ENCODE measurements around the gene PIGV.
"Not testable (repeated sequence)": the region's sequence is repeated elsewhere in the genome, so short reads cannot be mapped to it uniquely, and the experiment has no call there.

The PIGV gene

DNA sequence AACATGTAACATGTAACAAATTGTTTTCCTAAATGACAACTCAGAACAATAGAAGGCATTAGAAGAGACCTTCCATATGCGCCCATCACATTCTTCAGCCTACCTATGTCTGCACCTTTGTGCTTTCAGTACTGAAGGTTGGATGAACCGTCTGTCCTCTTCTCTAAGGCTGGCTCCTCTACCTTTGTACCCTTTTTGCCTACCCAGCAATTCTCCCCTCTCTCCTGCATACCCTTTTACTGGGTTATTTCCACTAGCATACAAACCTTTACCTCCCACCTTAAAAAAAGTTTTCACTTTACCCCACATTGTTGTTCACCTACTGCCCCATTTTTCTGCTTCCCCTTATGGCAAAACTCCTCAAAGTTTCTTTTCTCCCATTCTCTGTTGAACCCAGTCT lies 5.2 kb downstream of the PIGV start:
- Mint-ChIP-seq H3K4me3 (no peak overlapping the region), H3K27me3 (no peaks in the 10 kb centered on the region), H3K9me3 (no peaks in the 10 kb centered on the region), H3K36me3 (peaks cover 27% of the 10 kb centered on the region), H3K4me1 (peaks cover 18% of the 10 kb centered on the region), H3K27ac (no peak overlapping the region)
- no peak for ATAC-seq (ENCODE audit: low read depth)
- no peak for DNase-seq (ENCODE audit: low spot score in 2 of 2)

DNA sequence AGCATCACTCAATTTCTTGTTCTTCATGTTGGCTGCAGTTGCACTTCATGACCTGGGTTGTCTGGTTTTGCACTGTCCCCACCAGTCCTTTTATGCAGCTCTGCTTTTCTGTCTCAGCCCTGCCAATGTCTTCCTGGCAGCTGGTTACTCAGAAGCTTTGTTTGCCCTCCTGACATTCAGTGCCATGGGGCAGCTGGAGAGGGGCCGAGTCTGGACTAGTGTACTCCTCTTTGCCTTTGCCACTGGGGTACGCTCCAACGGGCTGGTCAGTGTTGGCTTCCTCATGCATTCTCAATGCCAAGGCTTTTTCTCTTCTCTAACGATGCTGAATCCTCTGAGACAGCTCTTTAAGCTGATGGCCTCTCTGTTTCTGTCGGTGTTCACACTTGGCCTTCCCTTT lies 6.6 kb downstream of the PIGV start:
- Mint-ChIP-seq H3K36me3 (peaks cover 27% of the 10 kb centered on the region), H3K9me3 (no peaks in the 10 kb centered on the region), H3K4me3 (no peak overlapping the region), H3K27me3 (no peaks in the 10 kb centered on the region), H3K27ac (no peak overlapping the region), H3K4me1 (peaks cover 9% of the 10 kb centered on the region)
- DNase-seq (ENCODE audit: low spot score in 2 of 2) (no peak), ATAC-seq (ENCODE audit: low read depth) (no peak)

DNA sequence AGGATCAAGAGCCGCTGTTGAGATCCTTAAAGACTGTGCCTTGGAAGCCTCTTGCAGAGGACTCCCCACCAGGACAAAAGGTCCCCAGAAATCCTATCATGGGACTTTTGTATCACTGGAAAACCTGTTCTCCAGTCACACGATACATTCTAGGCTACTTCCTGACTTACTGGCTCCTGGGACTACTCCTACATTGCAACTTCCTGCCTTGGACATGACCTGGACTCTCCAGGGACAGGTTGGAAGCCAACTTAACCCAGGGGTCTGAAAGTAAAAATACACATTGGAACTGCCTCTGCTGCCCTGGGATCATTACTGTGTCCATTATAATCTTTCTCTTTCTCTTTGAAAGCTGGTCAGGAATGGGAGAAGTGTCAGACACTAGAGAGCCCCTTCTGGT lies 9.9 kb downstream of the PIGV start:
- Mint-ChIP-seq H3K36me3 (peaks cover 28% of the 10 kb centered on the region), H3K9me3 (no peaks in the 10 kb centered on the region), H3K27ac (no peak overlapping the region), H3K4me1 (peaks cover 10% of the 10 kb centered on the region), H3K27me3 (no peaks in the 10 kb centered on the region), H3K4me3 (no peak overlapping the region)
- ATAC-seq (ENCODE audit: low read depth) = no peak
- DNase-seq (ENCODE audit: low spot score in 2 of 2) = no peak

DNA sequence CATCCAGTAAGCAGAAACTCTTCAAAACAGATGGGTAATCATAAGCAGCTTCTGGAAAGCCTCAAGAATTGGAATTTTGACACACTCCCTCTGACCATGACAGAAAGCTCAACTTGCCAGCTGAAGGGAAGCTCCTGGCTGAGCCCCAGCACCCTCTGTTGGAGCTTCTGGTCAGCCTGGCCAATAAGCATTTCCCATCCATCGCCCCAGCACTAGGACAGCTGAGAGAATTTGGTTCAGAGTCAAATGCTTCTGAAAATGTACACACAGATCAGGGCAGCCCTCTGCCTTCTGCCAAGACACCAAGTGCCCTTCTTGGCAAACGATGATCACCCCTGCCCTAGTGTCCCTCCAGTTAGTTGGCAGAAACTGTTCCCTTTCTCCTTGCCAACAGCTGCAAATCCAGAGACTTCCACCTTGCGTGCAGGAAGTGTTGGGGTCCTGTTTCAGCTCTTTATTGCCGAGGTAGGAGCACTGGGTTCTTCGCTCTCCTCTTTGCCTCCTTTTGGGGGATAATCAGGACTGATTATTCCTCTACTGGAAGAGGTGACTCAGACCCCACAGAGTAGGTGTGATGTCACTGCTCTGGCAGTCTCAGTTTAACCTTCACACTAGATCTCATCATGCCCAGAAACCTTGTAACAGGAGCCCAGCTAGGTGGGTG lies 11.9 kb downstream of the PIGV start:
- Mint-ChIP-seq H3K27me3 (no peaks in the 10 kb centered on the region), H3K9me3 (no peaks in the 10 kb centered on the region), H3K4me3 (no peak overlapping the region), H3K36me3 (peaks cover 12% of the 10 kb centered on the region), H3K4me1 (peaks cover 4% of the 10 kb centered on the region), H3K27ac (no peak overlapping the region)
- ATAC-seq (ENCODE audit: low read depth) (no peak), DNase-seq (ENCODE audit: low spot score in 2 of 2) (no peak)

DNA sequence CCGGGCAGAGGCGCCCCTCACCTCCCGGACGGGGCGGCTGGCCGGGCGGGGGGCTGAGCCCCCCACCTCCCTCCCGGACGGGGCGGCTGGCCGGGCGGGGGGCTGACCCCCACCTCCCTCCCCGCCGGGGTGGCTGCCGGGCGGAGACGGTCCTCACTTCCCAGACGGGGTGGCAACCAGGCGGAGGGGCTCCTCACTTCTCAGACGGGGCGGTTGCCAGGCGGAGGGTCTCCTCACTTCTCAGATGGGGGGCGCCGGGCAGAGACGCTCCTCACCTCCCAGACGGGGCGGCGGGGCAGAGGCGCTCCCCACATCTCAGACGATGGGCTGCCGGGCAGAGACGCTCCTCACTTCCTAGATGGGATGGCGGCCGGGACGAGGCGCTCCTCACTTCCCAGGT lies 16.2 kb downstream of the PIGV start:
- H3K27me3 Mint-ChIP-seq; H3K36me3 Mint-ChIP-seq; H3K4me3 Mint-ChIP-seq; H3K9me3 Mint-ChIP-seq; DNase-seq (ENCODE audit: low spot score in 2 of 2); ATAC-seq (ENCODE audit: low read depth); H3K27ac Mint-ChIP-seq; H3K4me1 Mint-ChIP-seq: not testable (repeated sequence)

DNA sequence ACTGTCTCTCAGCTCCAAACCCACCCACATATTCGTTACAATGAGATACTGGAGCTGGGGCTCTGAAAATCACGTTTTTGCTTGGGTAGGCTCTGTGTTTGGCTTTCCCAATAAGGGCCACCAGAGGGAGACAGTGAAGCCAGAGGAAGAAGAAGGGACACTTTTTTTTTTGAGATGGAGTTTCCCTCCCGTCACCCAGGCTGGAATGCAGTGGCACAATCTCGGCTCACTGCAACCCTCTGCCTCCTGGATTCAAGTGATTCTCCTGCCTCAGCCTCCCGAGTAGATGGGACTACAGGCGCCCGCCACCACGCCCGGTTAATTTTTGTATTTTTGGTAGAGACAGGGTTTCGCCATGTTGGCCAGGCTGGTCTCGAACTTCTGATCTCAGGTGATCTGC lies 22.4 kb downstream of the PIGV start:
- peak; percentile 72 to 79 for DNase-seq (ENCODE audit: low spot score in 2 of 2)
- H3K27ac Mint-ChIP-seq = peak overlapping the region; percentile 85
- not testable (repeated sequence) for H3K27me3 Mint-ChIP-seq, H3K36me3 Mint-ChIP-seq, H3K9me3 Mint-ChIP-seq, H3K4me1 Mint-ChIP-seq
- peak overlapping the region; percentile 21 for H3K4me3 Mint-ChIP-seq
- peak; percentile 93 for ATAC-seq (ENCODE audit: low read depth)

DNA sequence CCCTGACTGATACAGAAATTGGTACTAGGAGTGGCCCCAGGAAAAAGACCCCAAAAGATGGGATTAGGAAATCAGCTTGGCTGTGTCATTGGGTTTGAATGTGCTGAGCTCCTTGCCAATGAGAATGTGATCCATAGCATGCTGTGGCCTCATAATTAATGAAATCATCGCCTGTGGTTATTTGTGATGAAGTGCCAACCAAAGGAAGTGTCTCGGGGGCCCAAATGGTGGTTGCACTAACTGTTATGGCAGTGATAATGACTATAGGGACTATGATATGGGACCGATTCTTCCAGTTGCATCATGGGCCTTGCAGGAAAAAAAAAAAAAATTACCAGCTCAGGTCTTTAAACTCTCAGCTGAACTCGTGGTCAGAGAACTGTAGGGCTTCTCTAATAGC lies 23.3 kb downstream of the PIGV start:
- no peak for DNase-seq (ENCODE audit: low spot score in 2 of 2)
- no peaks in the 10 kb centered on the region for H3K36me3 Mint-ChIP-seq
- H3K27ac Mint-ChIP-seq = peak overlapping the region; percentile 85
- ATAC-seq (ENCODE audit: low read depth) = no peak
- no peak overlapping the region for H3K4me3 Mint-ChIP-seq
- peaks cover 2% of the 10 kb centered on the region for H3K4me1 Mint-ChIP-seq
- H3K9me3 Mint-ChIP-seq = no peaks in the 10 kb centered on the region
- H3K27me3 Mint-ChIP-seq = no peaks in the 10 kb centered on the region

DNA sequence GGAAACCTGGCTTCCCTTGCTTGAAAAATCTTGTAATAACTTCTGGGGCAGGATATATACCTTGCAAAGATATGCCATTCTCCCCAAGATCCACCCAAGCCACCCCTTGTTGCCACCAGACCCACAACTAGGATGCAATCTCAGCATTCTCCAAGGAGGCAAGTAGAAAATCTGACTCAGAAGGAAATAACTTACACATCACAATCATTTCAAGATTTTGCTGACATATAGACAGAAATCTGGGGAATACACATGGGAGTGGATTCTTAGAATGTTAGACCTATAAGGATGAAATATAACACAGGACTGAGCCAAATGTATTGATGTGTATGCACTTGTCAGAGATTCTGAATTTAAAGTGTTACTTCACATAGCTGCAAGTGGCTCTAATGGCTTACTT lies 24.0 kb downstream of the PIGV start:
- H3K4me3 Mint-ChIP-seq = no peak overlapping the region
- no peaks in the 10 kb centered on the region for H3K9me3 Mint-ChIP-seq
- no peak for ATAC-seq (ENCODE audit: low read depth)
- no peak overlapping the region for H3K27ac Mint-ChIP-seq
- no peaks in the 10 kb centered on the region for H3K36me3 Mint-ChIP-seq
- no peak for DNase-seq (ENCODE audit: low spot score in 2 of 2)
- H3K4me1 Mint-ChIP-seq = peaks cover 2% of the 10 kb centered on the region
- H3K27me3 Mint-ChIP-seq = no peaks in the 10 kb centered on the region

DNA sequence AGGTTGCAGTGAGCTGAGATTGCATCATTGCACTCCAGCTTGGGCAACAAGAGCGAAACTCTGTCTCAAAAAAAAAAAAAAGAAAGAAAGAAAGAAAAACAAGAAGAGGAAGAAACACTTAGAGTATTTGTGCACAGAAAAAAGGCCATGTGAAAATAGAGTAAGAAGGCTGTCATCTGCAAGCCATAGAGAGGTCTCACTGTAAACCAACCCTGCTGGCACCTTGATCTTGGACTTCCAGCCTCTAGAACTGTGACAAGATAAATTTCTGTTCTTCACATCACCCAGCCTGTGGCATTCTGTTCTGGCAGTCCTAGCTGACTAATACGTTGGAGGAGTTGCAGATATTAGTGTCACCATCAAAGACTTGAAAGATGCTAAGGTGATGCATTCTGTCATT lies 26.6 kb downstream of the PIGV start:
- H3K36me3 Mint-ChIP-seq = no peaks in the 10 kb centered on the region
- DNase-seq (ENCODE audit: low spot score in 2 of 2) (no peak), ATAC-seq (ENCODE audit: low read depth) (no peak)
- no peak overlapping the region for H3K27ac Mint-ChIP-seq
- H3K9me3 Mint-ChIP-seq = no peaks in the 10 kb centered on the region
- H3K4me3 Mint-ChIP-seq = no peak overlapping the region
- H3K4me1 Mint-ChIP-seq = peaks cover 2% of the 10 kb centered on the region
- no peaks in the 10 kb centered on the region for H3K27me3 Mint-ChIP-seq

DNA sequence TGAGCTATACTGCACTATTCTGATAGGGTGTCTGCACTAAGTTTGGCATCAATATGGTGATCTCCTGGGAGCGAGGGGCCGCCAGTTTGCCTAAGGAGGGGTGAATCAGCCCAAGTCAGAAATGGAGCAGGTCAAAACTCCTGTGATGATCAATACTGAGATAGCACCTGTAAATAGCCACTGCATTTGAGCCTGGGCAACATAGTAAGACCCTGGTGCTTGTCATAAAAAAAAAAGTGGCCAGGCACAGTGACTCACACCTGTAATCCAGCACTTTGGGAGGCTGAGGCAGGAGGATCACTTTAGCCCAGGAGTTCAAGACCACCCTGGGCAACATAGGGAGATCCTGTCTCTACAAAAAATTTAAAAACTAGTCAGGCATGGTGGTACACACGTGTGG lies 27.1 kb downstream of the PIGV start:
- H3K4me3 Mint-ChIP-seq = no peak overlapping the region
- no peaks in the 10 kb centered on the region for H3K27me3 Mint-ChIP-seq
- no peak for ATAC-seq (ENCODE audit: low read depth)
- DNase-seq (ENCODE audit: low spot score in 2 of 2) = no peak
- H3K27ac Mint-ChIP-seq = no peak overlapping the region
- peaks cover 2% of the 10 kb centered on the region for H3K4me1 Mint-ChIP-seq
- no peaks in the 10 kb centered on the region for H3K9me3 Mint-ChIP-seq
- no peaks in the 10 kb centered on the region for H3K36me3 Mint-ChIP-seq

DNA sequence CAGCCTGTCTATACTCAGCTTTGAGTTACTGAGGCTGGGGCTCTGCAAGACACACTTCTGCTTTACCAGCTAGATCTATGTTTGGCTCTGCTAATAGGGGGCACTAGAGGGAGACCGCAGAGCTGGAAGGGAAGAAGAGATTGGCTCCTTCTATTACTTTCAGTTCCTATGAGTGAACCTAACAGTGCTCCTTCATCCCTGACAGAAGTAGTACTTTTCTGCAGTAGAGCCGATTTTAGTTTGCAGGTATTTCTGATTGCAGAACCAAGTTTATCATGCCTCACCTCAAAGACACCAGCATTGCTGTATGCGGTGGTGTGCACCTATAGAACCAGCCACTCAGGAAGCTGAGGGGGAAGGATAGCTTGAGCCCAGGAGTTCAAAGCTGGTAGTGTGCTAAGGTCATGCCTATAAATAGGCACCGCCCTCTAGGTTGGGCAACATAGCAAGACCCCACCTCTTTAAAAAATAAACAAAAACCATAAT lies 33.1 kb downstream of the PIGV start:
- ATAC-seq (ENCODE audit: low read depth) = peak; percentile 98
- H3K9me3 Mint-ChIP-seq = no peaks in the 10 kb centered on the region
- H3K4me1 Mint-ChIP-seq = peaks cover 16% of the 10 kb centered on the region
- no peak overlapping the region for H3K27ac Mint-ChIP-seq
- peak; percentile 50 to 82 for DNase-seq (ENCODE audit: low spot score in 2 of 2)
- H3K36me3 Mint-ChIP-seq = no peaks in the 10 kb centered on the region
- no peaks in the 10 kb centered on the region for H3K27me3 Mint-ChIP-seq
- peak overlapping the region; percentile 34 for H3K4me3 Mint-ChIP-seq

DNA sequence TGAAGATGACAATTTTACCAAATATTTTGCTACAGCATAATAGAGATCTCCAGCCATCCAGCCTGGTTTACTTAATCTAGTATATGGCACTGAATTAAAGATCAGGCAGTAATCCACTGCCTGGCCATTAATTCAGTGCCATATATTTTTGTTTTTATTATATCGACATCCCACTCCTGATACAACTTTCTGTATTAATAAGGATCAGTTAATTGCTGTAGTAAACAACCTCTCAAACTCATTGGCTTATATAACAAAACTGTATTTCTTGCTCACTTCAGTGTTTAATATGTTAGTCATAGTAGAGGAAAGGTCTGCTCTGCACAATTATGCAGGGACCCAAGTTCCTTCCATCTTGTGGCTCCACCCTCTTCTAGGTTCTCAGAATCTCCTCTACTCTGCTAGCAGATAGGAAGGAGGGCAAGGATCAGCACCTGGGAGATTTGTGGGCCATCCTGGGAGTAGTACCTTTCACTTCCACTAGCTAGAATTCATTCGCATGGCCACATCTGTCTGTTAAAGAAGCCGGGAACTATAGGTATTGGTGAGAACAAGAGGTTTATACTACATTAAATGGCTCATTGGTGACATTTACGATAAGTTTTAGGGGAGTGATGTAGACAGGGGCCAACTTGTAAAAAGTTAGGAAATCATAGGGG lies 35.1 kb downstream of the PIGV start:
- Mint-ChIP-seq H3K27me3 (no peaks in the 10 kb centered on the region), H3K4me1 (peaks cover 21% of the 10 kb centered on the region), H3K9me3 (no peaks in the 10 kb centered on the region), H3K36me3 (no peaks in the 10 kb centered on the region), H3K4me3 (no peak overlapping the region), H3K27ac (peak overlapping the region; percentile 41)
- no peak for DNase-seq (ENCODE audit: low spot score in 2 of 2)
- ATAC-seq (ENCODE audit: low read depth) = no peak

DNA sequence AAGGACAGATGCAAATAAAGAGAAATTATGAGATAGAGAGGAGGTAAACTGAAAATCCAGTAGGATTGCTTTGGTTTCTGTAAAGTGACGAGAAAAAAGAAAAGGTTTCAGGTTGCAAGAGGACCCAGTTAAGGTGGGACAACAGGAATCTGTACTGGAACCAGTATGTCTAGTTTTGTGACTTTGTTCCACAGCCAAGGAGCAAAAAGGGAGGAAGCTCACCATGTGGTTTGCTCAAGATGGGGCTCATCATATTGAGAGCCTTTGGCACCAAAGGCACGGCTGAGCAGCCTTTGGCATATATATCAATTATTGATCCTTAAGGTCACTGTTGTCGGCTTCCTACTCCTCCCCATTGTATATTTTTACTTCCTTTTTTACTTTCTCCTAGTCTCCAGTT lies 37.0 kb downstream of the PIGV start:
- ATAC-seq (ENCODE audit: low read depth) (no peak), DNase-seq (ENCODE audit: low spot score in 2 of 2) (no peak)
- H3K9me3 Mint-ChIP-seq = no peaks in the 10 kb centered on the region
- no peak overlapping the region for H3K27ac Mint-ChIP-seq
- peaks cover 3% of the 10 kb centered on the region for H3K36me3 Mint-ChIP-seq
- H3K4me3 Mint-ChIP-seq = no peak overlapping the region
- H3K27me3 Mint-ChIP-seq = no peaks in the 10 kb centered on the region
- H3K4me1 Mint-ChIP-seq = peaks cover 36% of the 10 kb centered on the region

DNA sequence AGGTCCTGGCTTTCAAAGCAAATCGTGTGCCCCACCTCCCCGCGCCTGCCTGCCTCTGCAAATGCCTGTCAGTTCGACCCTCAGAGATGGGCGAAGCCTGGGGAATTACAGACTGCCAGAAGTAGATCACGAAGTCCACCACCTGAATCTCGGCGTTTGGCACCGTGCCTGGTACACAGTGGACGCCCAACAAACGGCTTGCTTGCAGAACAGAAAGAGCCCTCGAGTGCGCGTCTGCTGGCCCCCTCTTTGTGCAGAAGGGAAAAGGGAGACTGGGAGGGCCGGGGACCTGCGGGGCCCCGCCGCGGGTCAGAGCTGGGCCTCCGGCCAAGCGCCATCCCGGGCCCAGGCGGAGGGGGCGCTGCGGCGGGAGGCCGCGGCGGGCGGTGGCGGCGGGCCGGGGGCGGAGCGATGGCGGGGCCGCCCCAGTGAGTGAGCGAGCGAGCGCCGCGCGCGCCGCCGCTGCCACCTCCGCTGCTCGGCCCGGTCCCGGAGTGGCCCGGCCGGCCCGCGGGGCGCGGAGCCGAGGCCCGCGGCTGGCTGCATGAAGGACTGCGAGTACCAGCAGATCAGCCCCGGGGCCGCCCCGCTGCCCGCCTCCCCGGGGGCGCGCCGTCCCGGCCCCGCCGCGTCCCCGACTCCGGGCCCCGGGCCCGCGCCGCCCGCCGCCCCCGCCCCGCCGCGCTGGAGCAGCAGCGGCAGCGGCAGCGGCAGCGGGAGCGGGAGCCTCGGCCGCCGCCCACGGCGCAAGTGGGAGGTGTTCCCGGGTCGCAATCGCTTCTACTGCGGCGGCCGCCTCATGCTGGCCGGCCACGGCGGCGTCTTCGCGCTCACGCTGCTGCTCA lies 38.7 kb downstream of the PIGV start, which contains the start of gene ZDHHC18:
TSS of gene ZDHHC18 (plus strand) at position 428 of the 845 bp plus-strand sequence. CDS start at position 545, 117 bp downstream.
- ATAC-seq (ENCODE audit: low read depth) (peak; percentile 89), DNase-seq (ENCODE audit: low spot score in 2 of 2) (peak; percentile 68 to 81)
- H3K27ac Mint-ChIP-seq = peak within 1 kb of the TSS; percentile 90
- no peaks in the 10 kb centered on the region for H3K27me3 Mint-ChIP-seq
- H3K4me3 Mint-ChIP-seq = peak within 1 kb of the TSS; percentile 93
- no peaks in the 10 kb centered on the region for H3K9me3 Mint-ChIP-seq
- H3K4me1 Mint-ChIP-seq = peaks cover 32% of the 10 kb centered on the region
- H3K36me3 Mint-ChIP-seq = peaks cover 6% of the 10 kb centered on the region

Data from memory B cell (primary cell).